ENCODE results near the gene ADAMTS17.

Gene ADAMTS17

GRCh38 chr15:100266166-100266565 lies 75.6 kb downstream of the ADAMTS17 start:
- DNase-seq = no peak

GRCh38 chr15:100265641-100266035 lies 76.1 kb downstream of the ADAMTS17 start:
- DNase-seq = no peak

GRCh38 chr15:100264994-100265640 lies 76.7 kb downstream of the ADAMTS17 start:
- DNase-seq = no peak

GRCh38 chr15:100263721-100264455 lies 77.9 kb downstream of the ADAMTS17 start:
- DNase-seq = no peak

DNA sequence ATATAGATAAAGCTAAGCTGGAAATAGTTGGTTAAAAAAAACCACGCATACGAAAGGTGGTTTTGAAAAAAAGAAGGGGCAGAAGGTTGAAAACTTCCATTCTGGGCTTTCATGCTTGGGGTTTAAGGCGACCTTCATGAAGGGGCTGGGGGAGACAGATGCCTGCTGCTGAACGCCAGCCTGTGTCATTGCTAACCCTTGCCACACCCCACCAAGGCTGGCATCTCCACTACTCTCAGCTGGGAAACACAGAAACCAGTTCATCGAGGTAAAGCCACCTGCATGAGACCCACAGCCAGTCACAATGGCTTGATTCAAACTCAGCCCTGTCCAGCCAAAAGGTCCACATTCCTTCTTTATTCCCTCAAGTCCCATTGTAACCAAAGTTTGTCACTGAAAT lies 78.7 kb downstream of the ADAMTS17 start:
- no peak for DNase-seq

DNA sequence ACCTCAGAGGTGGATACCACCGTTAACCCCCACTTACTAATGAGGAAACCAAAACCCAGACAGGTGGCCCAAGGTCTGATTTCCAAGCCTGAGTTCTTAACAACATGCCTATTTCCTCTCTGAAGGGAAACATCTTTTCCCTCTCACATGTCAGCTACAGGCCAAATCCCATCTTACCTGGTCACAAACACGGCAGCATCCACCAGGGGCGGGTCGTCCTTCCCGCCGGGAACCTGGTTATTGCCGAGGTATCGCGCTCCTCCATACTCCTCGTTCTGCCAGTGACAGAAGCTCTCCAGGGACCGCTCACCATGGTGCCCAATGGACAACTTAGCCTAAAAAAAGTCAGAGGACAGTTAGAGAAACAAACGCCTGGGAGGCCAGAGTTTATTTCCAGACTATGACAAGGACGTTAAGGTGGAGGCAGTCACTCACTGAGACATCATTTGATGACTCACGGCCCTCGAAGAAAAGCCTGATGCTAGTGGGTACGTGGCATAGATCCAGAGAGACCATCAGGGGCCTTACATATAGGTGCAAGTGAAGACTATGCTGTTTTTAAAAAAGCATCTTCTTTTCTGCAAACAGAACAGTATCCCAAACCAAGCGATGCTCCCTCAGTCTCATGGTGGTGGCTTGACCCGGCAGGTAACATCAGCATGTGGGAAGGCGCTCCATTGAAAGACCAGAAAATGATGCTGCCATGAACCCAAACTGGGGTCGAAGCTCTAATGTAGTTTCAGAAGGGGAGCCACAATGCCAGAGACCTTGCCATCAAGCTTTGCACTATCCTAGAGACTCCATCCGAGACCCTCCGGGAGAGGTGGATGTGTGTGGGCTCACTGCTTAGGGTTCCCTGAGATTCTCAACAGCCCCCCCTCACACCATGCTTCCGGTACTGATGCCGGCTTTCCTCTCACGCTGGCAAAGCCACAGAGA lies 80.2 kb downstream of the ADAMTS17 start:
- no peak for DNase-seq

DNA sequence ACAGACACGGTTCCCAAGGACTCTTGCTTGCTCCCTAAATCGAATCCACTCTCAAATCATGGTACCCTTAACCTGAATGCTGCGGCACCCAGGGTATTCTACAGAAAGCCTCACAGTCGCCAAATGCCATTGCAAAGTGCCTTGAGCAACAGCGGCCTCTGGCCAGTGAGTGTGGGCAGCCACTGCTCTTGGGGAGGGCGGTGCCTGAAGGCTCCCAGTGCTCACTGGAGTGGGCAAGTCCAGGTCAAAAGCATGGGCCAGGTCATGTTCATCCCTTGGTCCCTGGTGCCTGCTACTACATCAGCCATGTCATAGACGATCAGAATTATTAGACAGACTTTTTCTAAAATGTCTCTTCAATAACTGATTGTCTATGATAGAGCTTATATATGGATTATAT lies 82.5 kb downstream of the ADAMTS17 start:
- DNase-seq = no peak

- DNase-seq = no peak
Observed at GRCh38 chr15:100256970-100257650, 84.7 kb downstream of the ADAMTS17 start.

DNA sequence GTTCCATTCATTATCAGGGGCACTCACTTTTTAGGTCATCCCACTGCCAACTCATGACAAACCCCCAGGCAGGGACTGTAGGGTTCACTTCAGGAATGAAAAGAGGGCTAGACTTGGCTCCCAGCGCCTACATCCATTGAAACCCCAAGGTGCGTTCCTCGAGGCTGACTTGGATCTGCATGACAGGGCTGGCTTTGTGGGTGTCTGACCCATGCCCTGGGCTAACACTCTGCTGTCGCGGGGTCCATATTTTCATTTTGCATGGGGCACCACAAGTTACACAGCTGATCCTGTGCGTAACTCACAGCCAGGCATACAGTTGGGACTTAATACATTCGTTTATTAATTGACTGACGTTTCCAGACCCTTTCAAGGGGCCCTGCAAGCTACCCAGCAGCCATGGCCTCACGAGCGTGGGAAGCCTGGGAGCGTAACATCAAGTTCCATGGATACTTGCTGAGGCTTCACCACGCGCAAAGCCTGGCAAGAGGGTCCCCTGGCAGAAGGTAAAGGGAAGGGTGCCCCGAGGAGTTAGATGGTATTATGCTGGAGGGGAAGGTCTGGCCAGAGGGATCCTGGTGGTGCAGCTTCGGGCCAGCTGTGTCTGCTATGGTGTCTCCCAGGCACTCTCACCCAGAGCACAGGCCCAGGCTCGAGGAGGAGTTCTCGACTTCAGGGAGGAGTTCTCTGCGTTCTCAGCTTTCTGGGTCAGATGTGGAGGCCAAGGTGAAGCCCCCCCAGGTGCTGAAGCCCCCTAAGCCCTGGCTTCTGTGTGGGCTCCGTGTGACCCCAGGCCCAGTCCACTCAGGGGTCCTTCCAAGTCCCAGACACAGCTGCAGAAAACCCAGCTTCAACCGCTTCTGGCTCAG lies 85.4 kb downstream of the ADAMTS17 start:
- no peak for DNase-seq

GRCh38 chr15:100255644-100256043 lies 86.1 kb downstream of the ADAMTS17 start:
- no peak for DNase-seq

DNA sequence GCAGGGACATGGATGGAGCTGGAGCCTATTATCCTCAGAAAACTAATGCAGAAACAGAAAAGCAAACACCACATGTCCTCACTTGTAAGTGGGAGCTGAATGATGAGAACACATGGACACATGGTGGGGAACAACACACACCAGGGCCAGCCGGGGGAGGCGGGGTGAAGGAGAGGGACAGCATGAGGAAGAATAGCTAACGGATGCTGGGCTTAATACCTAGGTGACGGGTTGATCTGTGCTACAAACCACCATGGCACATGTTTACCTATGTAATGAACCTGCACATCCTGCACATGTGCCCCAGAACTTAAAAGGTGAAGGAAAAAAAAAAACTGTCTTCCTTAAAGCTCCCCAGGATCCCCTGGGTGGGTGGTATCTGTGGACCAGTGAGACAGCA lies 87.1 kb downstream of the ADAMTS17 start:
- DNase-seq = no peak

GRCh38 chr15:100254285-100254684 lies 87.5 kb downstream of the ADAMTS17 start:
- no peak for DNase-seq

DNA sequence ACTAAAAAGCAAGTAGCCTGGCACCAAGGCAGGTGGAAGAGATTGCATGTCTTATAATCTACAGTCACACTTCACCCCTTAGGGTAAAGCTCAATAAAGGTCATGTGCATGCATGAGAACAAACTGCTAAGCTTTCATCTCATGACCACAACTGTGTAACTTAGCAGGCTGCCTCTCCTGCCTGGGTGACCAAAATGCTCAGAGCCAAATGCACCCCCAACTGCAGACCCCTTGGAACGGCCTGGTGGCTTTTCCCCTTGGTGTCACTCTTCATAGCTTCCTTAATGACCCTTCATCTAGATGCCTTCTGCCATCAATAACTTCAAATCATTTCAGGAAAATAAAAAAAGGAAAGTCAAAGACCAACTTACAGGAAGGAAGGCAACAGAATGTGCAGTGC lies 88.1 kb downstream of the ADAMTS17 start:
- DNase-seq = no peak

DNA sequence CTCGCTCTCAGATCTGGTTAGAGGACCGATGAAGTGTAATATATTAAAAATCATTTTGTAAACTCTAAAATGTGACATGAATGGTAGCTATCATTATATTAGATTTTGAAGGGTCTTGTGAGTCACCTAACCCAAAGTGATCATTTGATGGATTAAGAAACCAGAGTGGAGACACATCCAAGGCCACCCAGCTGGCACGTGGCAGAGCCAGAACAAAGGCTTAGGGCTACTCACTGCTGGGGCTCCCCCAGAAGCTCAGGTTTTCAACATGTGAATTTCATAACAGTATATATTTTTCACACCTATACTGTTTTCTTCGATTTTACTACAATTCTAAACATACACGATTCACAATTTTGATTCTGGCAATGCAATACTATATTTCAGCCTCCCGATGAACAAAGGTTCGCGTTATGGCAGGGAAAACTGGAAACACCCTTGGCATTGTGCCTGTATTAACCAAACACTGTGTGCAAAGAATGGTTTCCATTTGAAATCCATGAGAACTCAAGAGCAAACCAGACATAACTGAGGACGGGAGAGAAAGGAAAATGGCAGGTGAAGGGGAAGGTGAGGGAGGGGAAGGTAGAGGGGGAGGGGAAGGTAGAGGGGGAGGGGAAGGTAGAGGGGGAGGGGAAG lies 88.9 kb downstream of the ADAMTS17 start:
- no peak for DNase-seq

GRCh38 chr15:100252359-100252758 lies 89.4 kb downstream of the ADAMTS17 start:
- no peak for DNase-seq

GRCh38 chr15:100250176-100250800 lies 91.5 kb downstream of the ADAMTS17 start:
- DNase-seq = no peak

DNA sequence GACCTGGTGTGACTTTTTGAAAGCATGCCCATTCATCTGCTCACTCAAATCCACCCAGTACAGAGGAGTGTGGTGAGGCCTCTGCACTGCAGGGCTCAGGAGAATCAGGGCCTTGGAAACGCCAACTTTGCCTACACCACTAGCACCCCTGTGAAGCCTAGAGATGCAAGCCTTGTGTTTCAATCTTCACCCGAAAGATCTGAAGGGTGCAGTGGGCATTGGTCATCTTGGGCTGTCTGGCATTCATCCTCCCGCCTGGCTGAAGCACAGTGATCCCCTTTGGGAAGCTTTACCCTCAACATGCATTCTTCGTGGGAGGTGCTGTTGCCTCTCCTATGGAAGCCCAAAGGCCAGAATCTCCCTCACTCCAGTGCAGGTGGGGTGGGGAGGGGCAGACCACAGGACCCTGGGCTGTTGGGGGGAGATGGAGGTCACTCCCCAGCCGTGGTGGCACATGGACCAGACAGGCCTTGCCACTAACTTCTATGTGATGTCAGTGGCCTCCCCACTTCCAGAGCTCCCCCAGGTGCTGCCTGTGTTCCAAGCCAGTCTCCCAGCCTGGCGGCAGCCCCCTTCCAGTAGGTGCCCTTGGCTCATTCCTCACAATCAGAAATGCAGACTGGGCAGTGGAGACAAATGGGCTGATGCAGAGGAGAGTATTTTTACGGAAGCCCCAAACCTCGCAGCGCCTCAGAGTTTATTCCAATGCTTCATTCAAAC lies 92.5 kb downstream of the ADAMTS17 start:
- no peak for DNase-seq

- no peak for DNase-seq
Observed at GRCh38 chr15:100248236-100248635, 93.5 kb downstream of the ADAMTS17 start.

- DNase-seq = no peak
Observed at GRCh38 chr15:100247228-100248225, 94.2 kb downstream of the ADAMTS17 start.

All from hematopoietic multipotent progenitor cell treated with erythropoietin and hydrocortisone succinate and interleukin-3 and kit ligand, for 6 days (in vitro differentiated cells).